ENCODE measurements around the gene RAB11A.

The RAB11A gene

DNA sequence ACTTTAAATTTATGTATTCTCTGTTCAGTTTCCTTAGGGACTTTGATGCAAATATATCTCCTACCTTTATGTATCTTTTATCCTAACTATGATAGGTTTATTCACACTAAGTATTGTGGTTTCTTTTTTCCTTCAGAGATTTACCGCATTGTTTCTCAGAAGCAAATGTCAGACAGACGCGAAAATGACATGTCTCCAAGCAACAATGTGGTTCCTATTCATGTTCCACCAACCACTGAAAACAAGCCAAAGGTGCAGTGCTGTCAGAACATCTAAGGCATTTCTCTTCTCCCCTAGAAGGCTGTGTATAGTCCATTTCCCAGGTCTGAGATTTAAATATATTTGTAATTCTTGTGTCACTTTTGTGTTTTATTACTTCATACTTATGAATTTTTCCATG, 18.3 kb downstream of the RAB11A start:
- DNase-seq = no peak

DNA sequence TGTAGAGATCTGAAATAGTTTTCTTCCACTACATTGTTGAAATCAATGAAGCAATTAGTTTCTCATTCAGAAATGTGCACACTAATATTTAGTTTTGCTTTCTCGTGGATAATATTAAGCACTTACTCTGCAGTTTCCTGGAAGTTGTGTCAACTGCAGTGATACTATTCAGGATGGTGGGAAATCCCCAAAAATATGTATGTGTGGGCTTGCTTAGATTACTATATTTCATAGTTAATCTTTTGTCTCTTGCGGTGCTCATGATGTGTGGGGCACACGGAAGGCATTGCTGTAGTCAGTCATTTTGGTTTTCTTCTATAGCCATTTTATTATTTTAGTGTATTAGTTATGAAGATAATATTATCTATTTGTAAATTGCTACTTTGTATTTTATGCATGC, 19.7 kb downstream of the RAB11A start:
- no peak for DNase-seq

DNA sequence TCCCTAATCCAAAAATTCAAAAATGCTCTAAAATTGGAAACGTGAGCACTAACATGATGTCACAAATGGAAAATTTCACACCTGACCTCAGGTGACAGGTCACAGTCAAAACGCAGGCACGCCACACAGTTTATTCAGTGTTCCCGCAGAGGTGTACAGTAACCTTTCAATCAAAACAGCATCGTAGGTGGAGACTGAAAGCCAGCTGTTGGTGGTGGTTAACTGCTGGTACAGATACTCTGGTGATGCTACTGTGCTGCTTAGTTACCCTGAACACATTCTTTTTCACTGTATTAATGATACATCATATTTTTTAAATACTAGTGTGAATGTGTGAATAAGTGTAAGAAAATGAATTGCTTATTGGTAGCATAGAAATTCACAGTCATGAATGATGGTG, 23.8 kb downstream of the RAB11A start:
- DNase-seq = no peak

DNA sequence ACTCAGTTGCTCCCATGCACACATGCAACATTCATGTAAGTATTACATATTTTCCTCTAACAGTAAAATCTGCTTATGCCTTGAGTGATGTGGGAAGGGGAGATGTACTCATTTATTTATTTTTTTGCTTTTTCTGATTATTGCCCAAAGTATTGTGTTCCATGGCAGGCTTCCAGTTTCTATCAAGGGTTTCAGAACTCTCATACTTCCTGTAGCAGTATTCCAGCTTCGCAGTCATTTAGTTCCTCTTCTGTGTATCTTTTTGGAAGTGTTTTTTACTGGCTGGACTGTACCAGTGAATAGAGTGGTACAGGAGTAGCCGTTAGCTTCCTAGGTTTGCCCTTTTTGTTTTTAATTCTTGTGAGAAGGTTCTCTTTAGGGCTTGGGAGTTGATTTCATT, 26.9 kb downstream of the RAB11A start:
- no peak for DNase-seq

GRCh38 chr15:65900488-65900887, 31.2 kb downstream of the RAB11A start:
- DNase-seq = no peak

DNA sequence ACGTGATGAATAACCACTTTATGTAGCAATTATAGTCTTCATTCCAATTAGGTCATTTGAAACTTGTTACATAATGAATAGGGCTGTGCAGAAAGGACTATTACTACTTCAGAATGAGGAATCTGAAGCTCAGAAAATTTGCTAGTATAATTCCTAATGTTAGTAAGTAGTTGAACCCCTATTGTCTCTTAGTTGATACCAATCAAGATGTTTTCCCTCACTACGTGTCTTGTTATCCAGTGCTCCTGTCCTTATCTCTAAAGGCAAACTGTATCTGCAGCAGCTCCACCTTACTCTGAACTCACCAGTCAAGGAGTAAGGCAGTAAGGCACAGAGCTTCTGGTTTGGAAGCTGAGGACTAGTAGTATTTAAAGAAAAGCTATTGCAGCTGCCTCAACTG, 32.0 kb downstream of the RAB11A start:
- DNase-seq = no peak

GRCh38 chr15:65901836-65902235, 32.5 kb downstream of the RAB11A start:
- DNase-seq = no peak

GRCh38 chr15:65902373-65902772, 33.1 kb downstream of the RAB11A start:
- peak; percentile 57 for DNase-seq

DNA sequence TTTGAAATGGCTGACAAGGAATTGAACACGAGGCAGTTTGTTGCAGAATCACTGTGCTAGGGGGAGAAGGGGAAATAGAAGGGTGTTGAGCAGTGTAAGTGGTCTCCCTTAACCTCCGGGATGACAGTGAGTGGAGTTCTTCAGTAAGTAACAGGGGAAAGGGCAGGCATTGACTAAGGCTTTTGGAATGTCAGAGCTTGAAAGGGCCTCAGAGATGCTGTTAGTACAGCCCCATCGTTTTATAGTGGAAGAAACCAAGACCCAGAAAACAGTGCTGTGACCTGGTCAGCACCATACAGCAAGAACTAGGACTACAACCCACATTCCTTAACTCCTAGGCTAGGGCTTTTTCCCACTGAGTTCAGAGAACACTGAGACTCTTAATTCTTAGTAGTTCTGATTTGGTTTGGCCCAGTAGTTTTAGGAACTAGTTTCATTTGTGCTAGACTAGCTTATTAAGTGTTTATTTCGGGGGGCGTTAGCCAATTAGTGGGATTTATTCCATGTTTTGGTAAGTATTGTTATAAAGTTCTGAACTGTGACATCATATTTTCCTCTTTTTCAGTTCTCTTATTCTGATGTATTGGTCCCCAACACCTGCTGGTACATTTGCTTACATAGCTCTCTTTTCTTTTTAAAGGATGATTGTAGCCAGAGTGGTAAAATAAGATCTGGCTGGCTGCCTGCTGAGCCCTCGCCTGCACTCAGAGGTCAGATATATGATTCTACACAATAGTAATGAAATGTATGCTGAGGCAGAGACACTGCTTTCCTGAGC, 34.2 kb downstream of the RAB11A start:
- DNase-seq = no peak

DNA sequence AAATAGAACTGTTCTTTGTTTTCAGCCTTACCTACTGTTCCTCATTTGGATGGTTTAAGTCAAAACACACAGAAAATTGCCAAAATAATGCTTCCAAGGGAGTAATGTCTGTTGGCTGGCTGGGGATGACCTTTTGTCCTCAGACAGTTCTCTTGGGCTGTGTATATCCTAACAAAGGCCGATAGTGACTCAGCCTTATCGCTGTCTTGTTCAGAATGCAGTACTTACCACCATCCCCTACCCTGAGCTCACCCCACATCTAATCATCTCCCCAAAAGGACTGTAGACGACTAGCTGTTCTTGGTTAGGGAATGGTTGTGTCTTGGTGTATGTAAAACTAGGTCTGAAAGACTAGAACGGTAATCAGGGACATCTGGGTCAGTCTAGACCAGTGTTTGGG, 35.0 kb downstream of the RAB11A start:
- no peak for DNase-seq

- DNase-seq = no peak
Observed at GRCh38 chr15:65906396-65906795, 37.1 kb downstream of the RAB11A start.

GRCh38 chr15:65907661-65908060, 38.4 kb downstream of the RAB11A start:
- DNase-seq = no peak

GRCh38 chr15:65908876-65909275, 39.6 kb downstream of the RAB11A start:
- no peak for DNase-seq

DNA sequence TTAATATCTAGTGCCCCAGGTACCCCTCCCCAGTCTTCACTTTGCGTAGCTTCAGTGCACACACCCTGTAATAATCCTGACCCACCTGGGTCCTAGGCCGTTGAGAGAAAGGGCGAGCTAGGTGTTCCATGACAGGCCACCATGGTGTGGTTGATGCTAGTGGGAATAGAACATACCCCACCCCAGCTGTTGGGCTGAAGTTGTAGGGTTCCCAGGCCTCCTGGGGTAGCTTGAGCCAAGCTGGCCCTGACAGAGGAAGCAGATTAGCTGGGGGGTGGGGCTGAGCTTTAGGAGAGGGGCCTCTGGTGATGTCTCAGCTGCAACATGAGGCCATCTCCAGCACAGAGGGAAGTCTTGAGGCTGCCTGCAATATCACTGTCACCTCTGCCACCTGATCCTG, 40.5 kb downstream of the RAB11A start:
- DNase-seq = no peak

- DNase-seq = no peak
Observed at GRCh38 chr15:65910341-65910740, 41.0 kb downstream of the RAB11A start.

GRCh38 chr15:65912235-65912634, 42.9 kb downstream of the RAB11A start:
- no peak for DNase-seq

DNA sequence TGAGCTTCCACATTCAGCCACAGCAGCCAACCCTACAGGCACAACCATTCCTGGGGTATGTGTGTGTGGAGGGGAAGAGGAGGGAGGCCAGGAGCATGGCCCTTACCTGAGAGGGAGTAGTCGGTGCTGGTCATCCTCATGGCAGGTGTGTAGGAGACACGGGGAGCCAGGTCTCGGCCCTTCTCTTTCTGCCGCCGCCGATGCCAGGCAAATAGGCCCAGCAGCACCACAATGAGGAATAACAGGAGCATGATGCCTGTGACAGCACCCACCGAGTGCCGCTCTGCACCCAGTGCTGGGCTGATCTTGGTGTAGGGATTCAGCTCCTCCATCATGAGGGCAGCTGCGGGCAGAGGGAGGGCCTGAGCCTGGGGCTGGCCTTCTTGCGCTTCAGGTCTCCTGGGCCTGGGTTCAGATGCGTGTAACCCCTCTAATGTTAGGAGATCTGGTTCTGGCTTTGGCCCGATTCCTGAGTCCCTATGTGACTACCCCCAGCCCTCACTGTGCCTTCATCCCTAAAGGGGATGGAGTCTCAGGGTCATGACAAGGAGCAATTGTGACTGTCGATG, 44.4 kb downstream of the RAB11A start:
- DNase-seq = no peak

DNA sequence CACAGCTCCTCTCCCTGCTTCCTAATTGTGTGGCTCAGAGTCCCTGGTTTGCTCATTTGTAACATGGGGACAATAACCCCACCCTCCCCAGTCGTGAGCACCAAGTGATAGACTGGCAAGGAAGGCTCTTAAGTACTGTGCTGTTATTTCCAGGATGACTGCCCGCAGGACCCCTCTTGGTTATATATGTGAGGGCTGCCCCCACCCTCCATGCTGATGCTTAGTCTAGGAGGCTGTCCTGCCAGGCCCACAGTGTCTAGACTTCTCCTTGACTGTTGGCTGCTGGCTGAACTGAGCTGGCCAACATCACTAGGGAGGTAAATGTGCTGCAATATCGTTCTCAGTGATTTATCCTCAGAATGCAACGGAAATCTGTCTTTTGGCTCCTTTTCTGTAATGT, 45.1 kb downstream of the RAB11A start:
- no peak for DNase-seq

GRCh38 chr15:65914981-65915925, 46.0 kb downstream of the RAB11A start:
- DNase-seq = no peak

DNA sequence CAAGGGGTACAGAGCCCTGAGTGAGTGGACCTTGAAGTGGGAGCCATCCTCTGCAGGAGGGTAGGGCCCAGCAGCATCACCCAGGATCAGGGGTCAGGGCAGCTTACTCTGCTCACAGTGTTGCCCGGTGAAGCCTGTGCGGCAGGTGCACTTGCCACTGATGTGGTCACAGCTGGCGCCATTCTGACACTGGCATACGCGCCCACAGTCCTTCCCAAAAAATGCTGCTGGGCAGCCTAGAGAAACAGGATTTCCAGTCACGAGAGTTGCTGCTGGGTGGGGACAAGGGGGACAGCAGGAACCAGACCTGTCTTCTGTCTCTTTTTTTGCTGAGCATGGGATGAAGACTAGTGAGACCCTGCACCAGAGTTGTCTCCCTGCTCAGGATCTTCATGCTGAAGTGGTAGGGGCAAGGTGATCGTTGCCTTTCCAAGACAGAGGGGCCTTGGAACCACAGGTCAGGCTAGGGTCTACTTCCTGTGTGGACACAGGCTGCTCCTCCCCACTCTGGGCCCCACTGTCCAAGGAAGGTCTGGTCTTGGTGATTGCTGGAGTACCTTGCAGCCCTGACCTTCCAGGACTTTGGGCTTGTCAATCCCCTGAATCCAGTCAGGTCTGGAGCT, 46.9 kb downstream of the RAB11A start:
- no peak for DNase-seq

DNA sequence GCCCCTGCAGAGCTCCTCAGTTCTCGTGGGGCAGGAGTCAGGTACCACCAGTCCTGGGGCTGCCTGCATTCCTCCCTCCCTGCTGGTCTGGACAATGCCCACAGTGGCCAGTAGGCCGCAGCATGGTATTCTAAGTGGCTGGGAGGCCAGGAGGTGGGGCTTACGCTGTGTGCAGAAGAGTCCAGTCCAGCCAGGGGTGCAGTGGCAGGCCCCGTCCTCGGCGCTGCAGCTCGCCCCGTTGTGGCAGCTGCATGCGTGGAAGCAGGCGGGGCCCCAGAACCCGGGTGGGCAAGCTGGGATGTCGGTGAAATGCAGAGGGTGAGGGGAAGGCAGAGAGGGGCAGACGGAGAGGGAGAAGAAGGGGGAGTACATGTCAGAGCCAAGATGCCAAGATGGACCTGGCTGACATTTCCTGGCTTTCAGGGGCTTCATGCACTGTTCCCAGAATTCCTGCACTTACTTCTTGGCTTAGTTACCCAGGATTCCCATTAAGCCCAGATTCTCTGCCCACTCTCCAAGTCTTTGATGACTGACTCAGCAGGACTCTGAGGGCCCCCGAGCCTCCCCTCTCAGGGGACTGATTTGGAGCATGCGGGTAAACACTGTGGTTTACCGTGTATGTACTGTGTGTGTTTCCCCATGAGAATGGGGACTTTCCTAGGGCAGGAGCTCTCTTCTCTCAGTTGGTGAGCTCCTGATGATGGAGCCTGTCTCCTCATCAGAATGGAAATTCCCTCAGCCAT, 47.5 kb downstream of the RAB11A start:
- peak; percentile 40 for DNase-seq

DNA sequence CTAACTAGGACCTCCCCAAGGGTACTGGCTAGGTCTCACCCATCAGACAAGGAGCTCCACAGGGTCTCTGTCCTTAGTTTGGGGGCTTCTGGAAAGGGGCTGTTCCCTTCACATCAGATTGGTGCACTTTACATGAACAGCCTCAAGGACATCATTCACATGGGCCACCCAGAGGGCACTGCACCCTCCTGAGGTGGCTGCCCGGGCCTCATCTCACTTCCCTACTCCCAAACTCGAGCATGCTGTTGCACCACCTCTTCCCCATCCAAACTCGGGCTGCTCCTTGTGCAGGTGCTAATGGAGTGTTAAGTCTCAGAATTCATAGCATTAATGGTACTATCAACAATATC, 48.1 kb downstream of the RAB11A start:
- DNase-seq = no peak

GRCh38 chr15:65917936-65918335, 48.6 kb downstream of the RAB11A start:
- no peak for DNase-seq

All from DMS153 (cell line).